Type B pancreatic cell (in vitro differentiated cells): ENCODE measurements around the gene IL17RA. TPM values are rescaled to one million over a fixed set of nuclear protein-coding genes. Genes with fewer than 3 reads are reported as not detected.

Experiments
- DNase-seq: peaks from one replicate; pipeline ENCODE4 v3.0.0; 2021; ENCODE audit warnings: mixed read lengths; ENCODE audit not compliant: unreplicated experiment; ENCODE audit errors: extremely low spot score
- H3K27ac Mint-ChIP-seq: 2 replicates; pipeline ENCODE4 v1.8.0; 2021; ENCODE audit warnings: mild to moderate bottlenecking, mixed read lengths
- H3K27me3 Mint-ChIP-seq: 2 replicates; pipeline ENCODE4 v1.8.0; 2021; ENCODE audit warnings: mixed read lengths
- H3K36me3 Mint-ChIP-seq: 2 replicates; pipeline ENCODE4 v1.8.0; 2021; ENCODE audit warnings: mixed read lengths
- H3K4me1 Mint-ChIP-seq: one replicate; pipeline ENCODE4 v1.8.0; 2021; ENCODE audit warnings: mixed read lengths; ENCODE audit not compliant: unreplicated experiment
- H3K4me3 Mint-ChIP-seq: 2 replicates; pipeline ENCODE4 v1.8.0; 2021; ENCODE audit warnings: mild to moderate bottlenecking, mixed read lengths
- H3K9me3 Mint-ChIP-seq: 2 replicates; pipeline ENCODE4 v1.8.0; 2021; ENCODE audit warnings: mixed read lengths
- CTCF ChIP-seq: fragments of 200-600 bp; sonication (generic); conservative IDR thresholded peaks from 2 replicates; pipeline ENCODE4 v1.5.0; 2021; ENCODE audit warnings: antibody characterized with exemption, mild to moderate bottlenecking
- total RNA-seq: library from RNA; stranded (reverse); gene quantifications from 2 replicates; pipeline ENCODE4 v1.2.1, GENCODE V29; 2021; ENCODE audit warnings: low replicate concordance

The IL17RA gene
- total RNA-seq, 1 donor from 2014 or later, result 8.0 TPM

DNA sequence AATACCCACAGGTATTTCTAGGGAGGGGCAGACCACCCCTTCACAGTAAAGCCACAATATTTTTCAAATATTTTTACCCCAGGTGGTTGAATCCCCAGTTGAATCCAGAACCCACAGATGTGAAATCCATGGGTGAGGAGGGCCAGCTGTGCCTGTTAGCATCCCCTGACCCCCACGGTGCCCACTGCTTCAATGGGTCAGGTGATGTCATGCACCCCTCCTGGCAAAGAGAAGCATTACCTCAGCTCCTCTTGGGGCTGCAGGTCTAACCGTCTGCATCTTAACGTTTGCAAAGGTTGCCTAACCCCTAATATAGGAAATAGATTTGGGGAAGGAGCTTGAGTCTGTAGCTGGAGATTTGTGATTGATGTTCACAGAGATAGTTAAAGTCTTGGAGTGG is 24.7 kb upstream of the IL17RA start:
- H3K4me1 Mint-ChIP-seq, result peaks cover 21% of the 10 kb centered on the region
- H3K4me3 Mint-ChIP-seq, result no peak overlapping the region
- H3K27me3 Mint-ChIP-seq, result peaks cover 27% of the 10 kb centered on the region
- no peak for TF ChIP-seq CTCF
- H3K36me3 Mint-ChIP-seq, result no peaks in the 10 kb centered on the region
- DNase-seq, result no peak
- H3K27ac Mint-ChIP-seq, result no peak overlapping the region
- H3K9me3 Mint-ChIP-seq, result no peaks in the 10 kb centered on the region

DNA sequence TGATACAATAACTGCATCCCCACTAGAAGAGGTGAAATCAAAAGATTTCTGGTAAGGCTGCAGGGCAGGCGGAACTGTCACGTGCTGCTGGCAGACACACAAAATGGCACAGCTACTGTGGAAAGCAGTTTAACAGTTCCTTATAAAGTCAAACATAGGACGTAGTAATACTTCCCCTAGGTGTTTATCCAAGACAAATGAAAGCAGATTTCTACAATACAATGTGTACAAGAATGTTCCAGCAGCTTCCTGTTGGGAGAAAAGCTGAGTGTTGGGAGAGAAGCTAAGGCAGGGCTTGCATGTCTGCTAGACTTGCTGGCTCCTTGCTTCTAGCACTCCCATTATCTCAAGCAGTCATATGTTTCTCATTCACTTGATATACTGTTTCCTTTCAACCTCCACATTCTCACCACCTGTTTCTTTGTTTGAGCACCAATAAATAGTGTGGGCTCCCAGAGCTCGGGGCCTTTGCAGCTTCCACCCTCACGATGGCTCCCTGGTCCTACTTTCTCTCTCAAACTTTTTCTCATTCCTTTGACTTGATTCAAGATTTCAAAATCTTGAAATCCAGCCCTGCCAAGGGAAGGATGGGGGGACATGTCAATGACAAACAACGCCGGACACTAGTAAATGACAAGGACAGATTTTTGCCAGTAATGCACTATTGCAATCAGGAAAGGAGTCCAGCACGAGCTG is 21.2 kb upstream of the IL17RA start:
- no peak for DNase-seq
- TF ChIP-seq CTCF, result no peak
- no peaks in the 10 kb centered on the region for H3K36me3 Mint-ChIP-seq
- peak overlapping the region; percentile 58 for H3K4me3 Mint-ChIP-seq
- peak overlapping the region; percentile 73 for H3K27ac Mint-ChIP-seq
- H3K27me3 Mint-ChIP-seq, result peaks cover 22% of the 10 kb centered on the region
- peaks cover 21% of the 10 kb centered on the region for H3K4me1 Mint-ChIP-seq
- no peaks in the 10 kb centered on the region for H3K9me3 Mint-ChIP-seq

- no peak for TF ChIP-seq CTCF
- no peak overlapping the region for H3K27ac Mint-ChIP-seq
- H3K4me3 Mint-ChIP-seq, result no peak overlapping the region
- H3K27me3 Mint-ChIP-seq, result peaks cover 18% of the 10 kb centered on the region
- no peaks in the 10 kb centered on the region for H3K9me3 Mint-ChIP-seq
- H3K36me3 Mint-ChIP-seq, result no peaks in the 10 kb centered on the region
- H3K4me1 Mint-ChIP-seq, result peaks cover 21% of the 10 kb centered on the region
- no peak for DNase-seq
These were observed 20.2 kb upstream of the IL17RA start for GRCh38 chr22:17064498-17065100.

DNA sequence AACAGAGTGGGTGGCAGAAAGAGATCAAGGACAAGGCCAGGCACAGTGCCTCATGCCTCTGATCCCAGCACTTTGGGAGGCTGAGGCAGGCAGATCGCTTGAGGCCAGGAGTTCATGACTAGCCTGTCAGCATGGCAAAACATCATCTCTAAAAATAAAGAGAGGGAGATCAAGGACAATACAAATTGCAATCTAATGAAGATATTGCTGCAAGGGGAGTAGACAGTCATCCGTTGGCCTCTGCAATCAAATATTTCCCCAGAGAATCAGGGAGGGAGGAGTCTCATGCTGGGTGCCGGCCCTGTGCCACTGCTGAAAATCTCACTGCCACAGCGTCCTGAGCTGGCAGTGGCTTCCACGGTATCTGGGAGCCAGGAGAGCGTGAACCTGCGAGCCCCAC is 19.4 kb upstream of the IL17RA start:
- Mint-ChIP-seq H3K36me3 (no peaks in the 10 kb centered on the region), H3K9me3 (no peaks in the 10 kb centered on the region), H3K4me3 (no peak overlapping the region), H3K27ac (no peak overlapping the region), H3K4me1 (peaks cover 21% of the 10 kb centered on the region), H3K27me3 (peaks cover 12% of the 10 kb centered on the region)
- TF ChIP-seq CTCF, result no peak
- no peak for DNase-seq

GRCh38 chr22:17072877-17073276 is 11.9 kb upstream of the IL17RA start:
- no peaks in the 10 kb centered on the region for H3K36me3 Mint-ChIP-seq
- H3K27me3 Mint-ChIP-seq, result peaks cover 12% of the 10 kb centered on the region
- H3K4me1 Mint-ChIP-seq, result peaks cover 4% of the 10 kb centered on the region
- no peaks in the 10 kb centered on the region for H3K9me3 Mint-ChIP-seq
- H3K4me3 Mint-ChIP-seq, result no peak overlapping the region
- no peak overlapping the region for H3K27ac Mint-ChIP-seq
- no peak for TF ChIP-seq CTCF
- no peak for DNase-seq
